ENCODE data around the gene THOC5.

Gene THOC5

GRCh38 chr22:29464581-29464980, 89.0 kb downstream of the THOC5 start:
- DNase-seq (ENCODE audit: low read depth), result no peak
- no peak overlapping the region for H3K4me3 ChIP-seq (ENCODE audit: control insufficient read depth, low read depth, low read length)
- no peak for TF ChIP-seq CTCF (conservative IDR thresholded peaks at IDR 0.05; ENCODE audit: control insufficient read depth, insufficient read depth, low read depth, low read length)

GRCh38 chr22:29463629-29464028, 89.9 kb downstream of the THOC5 start:
- TF ChIP-seq CTCF (conservative IDR thresholded peaks at IDR 0.05; ENCODE audit: control insufficient read depth, insufficient read depth, low read depth, low read length), result no peak
- DNase-seq (ENCODE audit: low read depth), result no peak
- no peak overlapping the region for H3K4me3 ChIP-seq (ENCODE audit: control insufficient read depth, low read depth, low read length)

GRCh38 chr22:29461263-29461662, 92.3 kb downstream of the THOC5 start:
- no peak overlapping the region for H3K4me3 ChIP-seq (ENCODE audit: control insufficient read depth, low read depth, low read length)
- no peak for TF ChIP-seq CTCF (conservative IDR thresholded peaks at IDR 0.05; ENCODE audit: control insufficient read depth, insufficient read depth, low read depth, low read length)
- DNase-seq (ENCODE audit: low read depth), result no peak

- TF ChIP-seq CTCF (conservative IDR thresholded peaks at IDR 0.05; ENCODE audit: control insufficient read depth, insufficient read depth, low read depth, low read length), result no peak
- H3K4me3 ChIP-seq (ENCODE audit: control insufficient read depth, low read depth, low read length), result no peak overlapping the region
- no peak for DNase-seq (ENCODE audit: low read depth)
Measured at GRCh38 chr22:29459773-29460172, 93.8 kb downstream of the THOC5 start.

- TF ChIP-seq CTCF (conservative IDR thresholded peaks at IDR 0.05; ENCODE audit: control insufficient read depth, insufficient read depth, low read depth, low read length), result no peak
- DNase-seq (ENCODE audit: low read depth), result no peak
- no peak overlapping the region for H3K4me3 ChIP-seq (ENCODE audit: control insufficient read depth, low read depth, low read length)
Measured at GRCh38 chr22:29458551-29458950, 95.0 kb downstream of the THOC5 start.

- no peak for TF ChIP-seq CTCF (conservative IDR thresholded peaks at IDR 0.05; ENCODE audit: control insufficient read depth, insufficient read depth, low read depth, low read length)
- DNase-seq (ENCODE audit: low read depth), result peak; percentile 45
- no peak overlapping the region for H3K4me3 ChIP-seq (ENCODE audit: control insufficient read depth, low read depth, low read length)
Measured at GRCh38 chr22:29457730-29458129, 95.8 kb downstream of the THOC5 start.

- no peak for DNase-seq (ENCODE audit: low read depth)
- TF ChIP-seq CTCF (conservative IDR thresholded peaks at IDR 0.05; ENCODE audit: control insufficient read depth, insufficient read depth, low read depth, low read length), result no peak
- no peak overlapping the region for H3K4me3 ChIP-seq (ENCODE audit: control insufficient read depth, low read depth, low read length)
Measured at GRCh38 chr22:29456211-29456671, 97.3 kb downstream of the THOC5 start.
